ENCODE data around the gene RIN2. TPM values are rescaled to one million over a fixed set of nuclear protein-coding genes. Genes with fewer than 3 reads are reported as not detected.
A peak's percentile ranks its signal among the peaks of the same experiment; 100 is the strongest.

The RIN2 gene
- total RNA-seq, 1 donor from 2014 or later = 46.8 TPM

GRCh38 chr20:19712721-19713260, 45.3 kb upstream of the RIN2 start:
- peaks cover 7% of the 10 kb centered on the region for H3K36me3 Mint-ChIP-seq
- no peaks in the 10 kb centered on the region for H3K27me3 Mint-ChIP-seq
- peak overlapping the region; percentile 91 for H3K27ac Mint-ChIP-seq
- peak overlapping the region; percentile 49 for H3K4me3 Mint-ChIP-seq
- no peak for DNase-seq (ENCODE audit: extremely low spot score, unreplicated experiment)
- peaks cover 36% of the 10 kb centered on the region for H3K4me1 Mint-ChIP-seq (ENCODE audit: unreplicated experiment)
- TF ChIP-seq CTCF (conservative IDR thresholded peaks at IDR 0.05) = no peak
- no peaks in the 10 kb centered on the region for H3K9me3 Mint-ChIP-seq

- H3K27ac Mint-ChIP-seq = no peak overlapping the region
Observed at GRCh38 chr20:19713822-19714578, 44.1 kb upstream of the RIN2 start.

GRCh38 chr20:19714579-19714840, 43.5 kb upstream of the RIN2 start:
- no peak for DNase-seq (ENCODE audit: extremely low spot score, unreplicated experiment)
- Mint-ChIP-seq H3K36me3 (peaks cover 10% of the 10 kb centered on the region), H3K9me3 (no peaks in the 10 kb centered on the region), H3K4me3 (no peak overlapping the region), H3K27me3 (no peaks in the 10 kb centered on the region), H3K27ac (no peak overlapping the region), H3K4me1 (ENCODE audit: unreplicated experiment) (peaks cover 36% of the 10 kb centered on the region)
- TF ChIP-seq CTCF (conservative IDR thresholded peaks at IDR 0.05) = no peak

More at GRCh38 chr20:19713822-19714578, 44.1 kb upstream of the RIN2 start:
- Mint-ChIP-seq H3K36me3 (peaks cover 10% of the 10 kb centered on the region), H3K4me1 (ENCODE audit: unreplicated experiment) (peaks cover 36% of the 10 kb centered on the region), H3K9me3 (no peaks in the 10 kb centered on the region), H3K27me3 (no peaks in the 10 kb centered on the region), H3K4me3 (no peak overlapping the region)
- no peak for DNase-seq (ENCODE audit: extremely low spot score, unreplicated experiment)
- TF ChIP-seq CTCF (conservative IDR thresholded peaks at IDR 0.05) = no peak

- H3K27me3 Mint-ChIP-seq = no peaks in the 10 kb centered on the region
- H3K4me3 Mint-ChIP-seq = no peak overlapping the region
- peaks cover 23% of the 10 kb centered on the region for H3K4me1 Mint-ChIP-seq (ENCODE audit: unreplicated experiment)
- peaks cover 10% of the 10 kb centered on the region for H3K36me3 Mint-ChIP-seq
- no peak for TF ChIP-seq CTCF (conservative IDR thresholded peaks at IDR 0.05)
- DNase-seq (ENCODE audit: extremely low spot score, unreplicated experiment) = no peak
- no peak overlapping the region for H3K27ac Mint-ChIP-seq
- H3K9me3 Mint-ChIP-seq = no peaks in the 10 kb centered on the region
Observed at GRCh38 chr20:19715986-19716385, 42.1 kb upstream of the RIN2 start.

- Mint-ChIP-seq H3K4me1 (ENCODE audit: unreplicated experiment) (peaks cover 4% of the 10 kb centered on the region), H3K27me3 (no peaks in the 10 kb centered on the region), H3K4me3 (no peak overlapping the region), H3K27ac (peak overlapping the region; percentile 46), H3K36me3 (peaks cover 10% of the 10 kb centered on the region), H3K9me3 (no peaks in the 10 kb centered on the region)
- no peak for DNase-seq (ENCODE audit: extremely low spot score, unreplicated experiment)
- no peak for TF ChIP-seq CTCF (conservative IDR thresholded peaks at IDR 0.05)
Observed at GRCh38 chr20:19718880-19719279, 39.2 kb upstream of the RIN2 start.

Data from type B pancreatic cell (in vitro differentiated cells).